GDM1 (cell line): ENCODE results near the gene NPBWR2.

Experiments
- DNase-seq: peaks from one replicate; lab custom pipeline; 2025; lab: John Stamatoyannopoulos, UW

NPBWR2 gene

GRCh38 chr20:64055893-64056638, 51.3 kb downstream of the NPBWR2 start:
- no peak for DNase-seq

GRCh38 chr20:64055396-64055892, 51.9 kb downstream of the NPBWR2 start:
- DNase-seq: no peak

- DNase-seq: peak; percentile 91
Measured at GRCh38 chr20:64053841-64054661, 53.3 kb downstream of the NPBWR2 start.
